ENCODE measurements around the gene DLL1. TPM values are rescaled to one million over a fixed set of nuclear protein-coding genes. Genes with fewer than 3 reads are reported as not detected.

The DLL1 gene
- total RNA-seq, 1 experiment from 2014 or later: 2.8 TPM

DNA sequence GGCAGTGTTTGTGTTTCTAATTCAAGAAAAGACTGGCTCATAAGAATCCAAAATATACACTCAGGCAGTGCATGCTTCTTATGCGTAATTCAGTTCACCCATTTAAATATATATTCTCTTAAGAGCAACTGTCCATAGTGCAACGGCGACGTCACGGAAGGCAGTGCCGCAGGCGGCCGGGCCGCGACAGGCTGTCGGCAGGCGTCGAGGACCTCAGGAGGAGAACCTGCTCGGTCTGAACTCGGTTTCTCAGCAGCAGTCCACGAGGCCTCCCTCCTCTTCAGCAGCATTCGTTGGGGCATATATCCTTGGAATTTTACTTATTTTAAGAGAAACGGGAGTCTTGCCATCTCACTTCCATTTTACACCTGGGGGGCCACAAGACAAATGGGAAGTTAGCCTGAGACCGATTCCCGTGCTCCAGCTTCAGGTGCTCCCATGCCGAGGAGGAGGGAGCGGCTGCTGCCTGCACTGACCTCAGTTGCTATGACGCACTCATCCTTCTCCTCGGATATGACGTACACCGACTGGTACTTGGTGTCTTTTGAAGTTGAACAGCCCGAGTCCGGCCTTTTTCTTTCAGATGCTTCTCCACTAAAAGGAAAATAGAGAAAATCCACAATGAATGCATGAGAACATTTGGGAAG lies 8.2 kb downstream of the DLL1 start:
- Mint-ChIP-seq H3K9me3 (no peaks in the 10 kb centered on the region), H3K36me3 (ENCODE audit: insufficient read depth in 1 of 3, low read depth in 3 of 3) (peaks cover 0 to 22% (median 21%) of the 10 kb centered on the region in 3 experiments; a peak in 6 of 7 replicates), H3K27me3 (ENCODE audit: low read depth) (peaks cover 55% of the 10 kb centered on the region), H3K4me1 (peaks cover 16 to 34% of the 10 kb centered on the region in 2 experiments), H3K27ac (no peak overlapping the region; a peak in 1 of 7 replicates), H3K4me3 (no peak overlapping the region)
- no peaks in the 10 kb centered on the region for H3K79me2 ChIP-seq (ENCODE audit: insufficient read depth, low read length)
- no peaks in the 10 kb centered on the region for H3K23me2 ChIP-seq (ENCODE audit: insufficient read length, low read depth, low read length, poor library complexity, severe bottlenecking)
- no peak overlapping the region for H3K23ac ChIP-seq (ENCODE audit: insufficient read length, low read depth, low read length)
- no peak overlapping the region for H3T11ph ChIP-seq (ENCODE audit: low read length)
- H2BK120ac ChIP-seq (ENCODE audit: low read depth, low read length, poor library complexity, severe bottlenecking): no peak overlapping the region
- H2BK15ac ChIP-seq (ENCODE audit: low read depth, low read length): no peak overlapping the region
- no CpG with 5 or more reads among the region's 28 CpGs for WGBS (ENCODE audit: extremely low coverage, insufficient read length, low lambda C conversion rate)
- no peak overlapping the region for H2BK20ac ChIP-seq (ENCODE audit: low read depth, low read length, poor library complexity, severe bottlenecking)
- H3K9ac ChIP-seq (ENCODE audit: extremely low read depth, insufficient read length, low read length): no peak overlapping the region
- no peak overlapping the region for H3K27ac ChIP-seq (ENCODE audit: insufficient read length, low read depth, low read length)
- no peak overlapping the region for H2BK12ac ChIP-seq (ENCODE audit: insufficient read length, low read depth, low read length)
- TF ChIP-seq, protein P1, sequence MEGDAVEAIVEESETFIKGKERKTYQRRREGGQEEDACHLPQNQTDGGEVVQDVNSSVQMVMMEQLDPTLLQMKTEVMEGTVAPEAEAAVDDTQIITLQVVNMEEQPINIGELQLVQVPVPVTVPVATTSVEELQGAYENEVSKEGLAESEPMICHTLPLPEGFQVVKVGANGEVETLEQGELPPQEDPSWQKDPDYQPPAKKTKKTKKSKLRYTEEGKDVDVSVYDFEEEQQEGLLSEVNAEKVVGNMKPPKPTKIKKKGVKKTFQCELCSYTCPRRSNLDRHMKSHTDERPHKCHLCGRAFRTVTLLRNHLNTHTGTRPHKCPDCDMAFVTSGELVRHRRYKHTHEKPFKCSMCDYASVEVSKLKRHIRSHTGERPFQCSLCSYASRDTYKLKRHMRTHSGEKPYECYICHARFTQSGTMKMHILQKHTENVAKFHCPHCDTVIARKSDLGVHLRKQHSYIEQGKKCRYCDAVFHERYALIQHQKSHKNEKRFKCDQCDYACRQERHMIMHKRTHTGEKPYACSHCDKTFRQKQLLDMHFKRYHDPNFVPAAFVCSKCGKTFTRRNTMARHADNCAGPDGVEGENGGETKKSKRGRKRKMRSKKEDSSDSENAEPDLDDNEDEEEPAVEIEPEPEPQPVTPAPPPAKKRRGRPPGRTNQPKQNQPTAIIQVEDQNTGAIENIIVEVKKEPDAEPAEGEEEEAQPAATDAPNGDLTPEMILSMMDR (conservative IDR thresholded peaks at IDR 0.05): no peak
- H4K20me1 ChIP-seq (ENCODE audit: control insufficient read depth, insufficient read depth, insufficient read length): no peaks in the 10 kb centered on the region
- H3K79me1 ChIP-seq (ENCODE audit: insufficient read depth, low read depth, low read length, poor library complexity, severe bottlenecking): no peaks in the 10 kb centered on the region
- H3K27me3 ChIP-seq (ENCODE audit: insufficient read depth, low read length): peaks cover 11% of the 10 kb centered on the region; the same call in 1 of the 2 replicates
- no peak for DNase-seq
- no peak overlapping the region for H2AK5ac ChIP-seq (ENCODE audit: insufficient read length, low read length)
- H4K5ac ChIP-seq (ENCODE audit: insufficient read length, low read depth, low read length): no peak overlapping the region
- H2BK5ac ChIP-seq (ENCODE audit: insufficient read length, low read length): no peak overlapping the region
- H3K9me3 ChIP-seq (ENCODE audit: control insufficient read depth, low read depth, low read length): no peaks in the 10 kb centered on the region
- H3K4me2 ChIP-seq (ENCODE audit: insufficient read depth, insufficient read length, low read length): no peak overlapping the region
- no peak overlapping the region for H4K91ac ChIP-seq (ENCODE audit: insufficient read length, low read depth, low read length)
- no peak overlapping the region for H3K4ac ChIP-seq (ENCODE audit: low read depth, low read length)
- no peak overlapping the region for H2AFZ ChIP-seq (ENCODE audit: low read length)
- H3K56ac ChIP-seq (ENCODE audit: insufficient read length, low read depth, low read length): no peak overlapping the region
- no peak overlapping the region for H3K14ac ChIP-seq (ENCODE audit: insufficient read depth, low read length)
- peaks cover 3% of the 10 kb centered on the region; the same call in 1 of the 2 replicates for H3K4me1 ChIP-seq (ENCODE audit: insufficient read depth, low read length)
- H3K18ac ChIP-seq (ENCODE audit: insufficient read length, low read depth, low read length): no peak overlapping the region
- H4K8ac ChIP-seq (replicated peaks; ENCODE audit: insufficient read length, low read depth, low read length): no peak overlapping the region
